ENCODE results near the gene UBTFL1. TPM values are rescaled to one million over a fixed set of nuclear protein-coding genes. Genes with fewer than 3 reads are reported as not detected.

Gene UBTFL1
- total and polyA plus RNA-seq, 2 experiments from 2014 or later = not detected

DNA sequence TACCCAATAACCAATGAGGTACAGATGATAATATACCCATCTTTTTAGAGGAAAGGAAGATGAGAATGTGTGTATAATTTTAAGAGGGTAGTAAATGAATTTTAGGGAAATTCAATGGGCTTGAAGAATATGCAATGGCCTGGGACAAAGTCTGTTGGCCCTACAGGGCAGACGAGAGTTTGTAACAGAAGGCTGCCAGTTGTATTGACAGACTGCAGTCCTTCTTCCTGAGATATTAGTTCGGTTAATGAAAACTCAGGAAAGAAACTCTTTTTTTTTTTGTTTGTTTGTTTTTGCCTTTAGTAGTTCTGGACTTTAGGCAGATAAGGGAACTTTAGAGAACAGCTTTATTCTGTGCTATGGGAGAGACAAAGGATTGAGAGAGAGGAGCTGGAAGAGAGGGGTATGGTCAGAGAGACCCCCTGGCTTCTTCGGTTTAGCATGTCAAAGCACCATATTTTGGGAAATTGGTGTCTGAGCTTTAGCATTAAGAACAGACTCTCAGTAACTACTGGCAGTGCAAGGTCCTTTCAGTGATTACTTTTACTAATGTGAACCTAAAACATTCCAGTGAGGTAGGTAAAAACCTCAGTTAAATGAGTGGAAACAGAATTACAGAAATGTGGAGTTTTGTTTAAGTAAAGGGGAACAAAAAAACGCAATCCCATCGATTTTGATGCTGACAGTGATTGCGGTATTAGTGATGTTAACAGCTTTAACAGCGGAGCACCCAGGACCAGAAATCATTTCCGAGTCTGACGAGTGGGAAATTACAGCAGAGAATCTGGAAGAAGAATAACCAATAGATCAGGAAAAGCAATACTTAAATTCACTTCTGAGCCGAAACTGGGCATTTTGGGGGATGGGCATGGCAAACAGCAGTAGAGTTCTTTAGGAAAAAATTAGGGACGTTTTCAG is 48.1 kb downstream of the UBTFL1 start:
- Histone ChIP-seq H3K27ac (ENCODE audit: low read depth) (no peak overlapping the region), H3F3A (replicated peaks; ENCODE audit: low read depth) (no peaks in the 10 kb centered on the region; the same call in 1 of the 2 replicates), H3K9me2 (ENCODE audit: insufficient read depth) (no peaks in the 10 kb centered on the region), H3K27me3 (ENCODE audit: insufficient read depth) (0 out of 2 replicates have a peak, but pooled peaks cover 6% of the 10 kb centered on the region), H2AFZ (peak overlapping the region; percentile 86), H3K4me2 (peak overlapping the region; percentile 87), H3K4me3 (peak overlapping the region; percentile 69), H4K20me1 (replicated peaks; ENCODE audit: insufficient read depth) (no peaks in the 10 kb centered on the region), H3K4me1 (ENCODE audit: insufficient read depth) (peaks cover 22% of the 10 kb centered on the region), H3K36me3 (ENCODE audit: insufficient read depth) (no peaks in the 10 kb centered on the region), H3K79me2 (replicated peaks; ENCODE audit: insufficient read depth) (no peaks in the 10 kb centered on the region)
- Mint-ChIP-seq H3K4me3 (peak overlapping the region; percentile 76), H3K27me3 (ENCODE audit: insufficient read depth, low read depth, poor library complexity) (no peaks in the 10 kb centered on the region), H3K36me3 (ENCODE audit: low read depth) (no peaks in the 10 kb centered on the region), H3K4me1 (peaks cover 39% of the 10 kb centered on the region), H3K27ac (no peak overlapping the region; the same call in 1 of the 2 replicates), H3K9me3 (no peaks in the 10 kb centered on the region)
- TF ChIP-seq POLR2AphosphoS5 (IDR thresholded peaks at IDR 0.05; ENCODE audit: low read depth) (no peak), ETS1 (IDR thresholded peaks at IDR 0.05) (no peak), EZH2 (IDR thresholded peaks at IDR 0.05; ENCODE audit: low read depth, unreplicated experiment) (no peak), CREB1 (CRISPR knock-in tag; IDR thresholded peaks at IDR 0.05; ENCODE audit: low read depth) (no peak), ZNF114 (CRISPR knock-in tag; IDR thresholded peaks at IDR 0.05) (no peak), JUNB (IDR thresholded peaks at IDR 0.05; ENCODE audit: unreplicated experiment) (no peak)
- TF ChIP-seq, protein P1, sequence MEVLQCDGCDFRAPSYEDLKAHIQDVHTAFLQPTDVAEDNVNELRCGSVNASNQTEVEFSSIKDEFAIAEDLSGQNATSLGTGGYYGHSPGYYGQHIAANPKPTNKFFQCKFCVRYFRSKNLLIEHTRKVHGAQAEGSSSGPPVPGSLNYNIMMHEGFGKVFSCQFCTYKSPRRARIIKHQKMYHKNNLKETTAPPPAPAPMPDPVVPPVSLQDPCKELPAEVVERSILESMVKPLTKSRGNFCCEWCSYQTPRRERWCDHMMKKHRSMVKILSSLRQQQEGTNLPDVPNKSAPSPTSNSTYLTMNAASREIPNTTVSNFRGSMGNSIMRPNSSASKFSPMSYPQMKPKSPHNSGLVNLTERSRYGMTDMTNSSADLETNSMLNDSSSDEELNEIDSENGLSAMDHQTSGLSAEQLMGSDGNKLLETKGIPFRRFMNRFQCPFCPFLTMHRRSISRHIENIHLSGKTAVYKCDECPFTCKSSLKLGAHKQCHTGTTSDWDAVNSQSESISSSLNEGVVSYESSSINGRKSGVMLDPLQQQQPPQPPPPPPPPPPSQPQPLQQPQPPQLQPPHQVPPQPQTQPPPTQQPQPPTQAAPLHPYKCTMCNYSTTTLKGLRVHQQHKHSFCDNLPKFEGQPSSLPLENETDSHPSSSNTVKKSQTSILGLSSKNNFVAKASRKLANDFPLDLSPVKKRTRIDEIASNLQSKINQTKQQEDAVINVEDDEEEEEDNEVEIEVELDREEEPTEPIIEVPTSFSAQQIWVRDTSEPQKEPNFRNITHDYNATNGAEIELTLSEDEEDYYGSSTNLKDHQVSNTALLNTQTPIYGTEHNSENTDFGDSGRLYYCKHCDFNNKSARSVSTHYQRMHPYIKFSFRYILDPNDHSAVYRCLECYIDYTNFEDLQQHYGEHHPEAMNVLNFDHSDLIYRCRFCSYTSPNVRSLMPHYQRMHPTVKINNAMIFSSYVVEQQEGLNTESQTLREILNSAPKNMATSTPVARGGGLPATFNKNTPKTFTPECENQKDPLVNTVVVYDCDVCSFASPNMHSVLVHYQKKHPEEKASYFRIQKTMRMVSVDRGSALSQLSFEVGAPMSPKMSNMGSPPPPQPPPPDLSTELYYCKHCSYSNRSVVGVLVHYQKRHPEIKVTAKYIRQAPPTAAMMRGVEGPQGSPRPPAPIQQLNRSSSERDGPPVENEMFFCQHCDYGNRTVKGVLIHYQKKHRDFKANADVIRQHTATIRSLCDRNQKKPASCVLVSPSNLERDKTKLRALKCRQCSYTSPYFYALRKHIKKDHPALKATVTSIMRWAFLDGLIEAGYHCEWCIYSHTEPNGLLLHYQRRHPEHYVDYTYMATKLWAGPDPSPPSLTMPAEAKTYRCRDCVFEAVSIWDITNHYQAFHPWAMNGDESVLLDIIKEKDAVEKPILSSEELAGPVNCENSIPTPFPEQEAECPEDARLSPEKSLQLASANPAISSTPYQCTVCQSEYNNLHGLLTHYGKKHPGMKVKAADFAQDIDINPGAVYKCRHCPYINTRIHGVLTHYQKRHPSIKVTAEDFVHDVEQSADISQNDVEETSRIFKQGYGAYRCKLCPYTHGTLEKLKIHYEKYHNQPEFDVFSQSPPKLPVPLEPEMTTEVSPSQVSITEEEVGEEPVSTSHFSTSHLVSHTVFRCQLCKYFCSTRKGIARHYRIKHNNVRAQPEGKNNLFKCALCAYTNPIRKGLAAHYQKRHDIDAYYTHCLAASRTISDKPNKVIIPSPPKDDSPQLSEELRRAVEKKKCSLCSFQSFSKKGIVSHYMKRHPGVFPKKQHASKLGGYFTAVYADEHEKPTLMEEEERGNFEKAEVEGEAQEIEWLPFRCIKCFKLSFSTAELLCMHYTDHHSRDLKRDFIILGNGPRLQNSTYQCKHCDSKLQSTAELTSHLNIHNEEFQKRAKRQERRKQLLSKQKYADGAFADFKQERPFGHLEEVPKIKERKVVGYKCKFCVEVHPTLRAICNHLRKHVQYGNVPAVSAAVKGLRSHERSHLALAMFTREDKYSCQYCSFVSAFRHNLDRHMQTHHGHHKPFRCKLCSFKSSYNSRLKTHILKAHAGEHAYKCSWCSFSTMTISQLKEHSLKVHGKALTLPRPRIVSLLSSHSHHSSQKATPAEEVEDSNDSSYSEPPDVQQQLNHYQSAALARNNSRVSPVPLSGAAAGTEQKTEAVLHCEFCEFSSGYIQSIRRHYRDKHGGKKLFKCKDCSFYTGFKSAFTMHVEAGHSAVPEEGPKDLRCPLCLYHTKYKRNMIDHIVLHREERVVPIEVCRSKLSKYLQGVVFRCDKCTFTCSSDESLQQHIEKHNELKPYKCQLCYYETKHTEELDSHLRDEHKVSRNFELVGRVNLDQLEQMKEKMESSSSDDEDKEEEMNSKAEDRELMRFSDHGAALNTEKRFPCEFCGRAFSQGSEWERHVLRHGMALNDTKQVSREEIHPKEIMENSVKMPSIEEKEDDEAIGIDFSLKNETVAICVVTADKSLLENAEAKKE (CRISPR knock-in tag; IDR thresholded peaks at IDR 0.05) = no peak
- peak; percentile 22 for DNase-seq (ENCODE audit: low spot score)
- peak; percentile 71 for ATAC-seq
